Transverse colon (tissue), 4 donors: Measurements from ENCODE around the gene PRKCA. TPM values are rescaled to one million over a fixed set of nuclear protein-coding genes. Genes with fewer than 3 reads are reported as not detected.
A peak's percentile ranks its signal among the peaks of the same experiment; 100 is the strongest.
"Not testable (repeated sequence)": the region's sequence is repeated elsewhere in the genome, so short reads cannot be mapped to it uniquely, and the experiment has no call there.

Experiments used
- DNase-seq: peaks from one replicate; pipeline ENCODE4 v3.0.0-alpha.2; 2019
- H3K27ac ChIP-seq, 4 donors: fragments of 200-600 bp; sonication (generic); 2 replicates each; pipeline ENCODE4 v1.5.1; 2016 to 2018; ENCODE audit warnings: inconsistent platforms in 4 of 4
- H3K27me3 ChIP-seq: fragments of 200-600 bp; sonication (generic); 2 replicates; pipeline ENCODE4 v1.5.1; 2017; ENCODE audit warnings: inconsistent platforms
- H3K36me3 ChIP-seq, 4 donors: fragments of 200-600 bp; sonication (generic); 2 replicates each; pipeline ENCODE4 v1.5.1; 2017 to 2019; ENCODE audit warnings: inconsistent platforms in 4 of 4
- H3K4me1 ChIP-seq, 4 donors: fragments of 200-600 bp; sonication (generic); 2 replicates each; pipeline ENCODE4 v1.5.1; 2017 to 2020; ENCODE audit warnings: inconsistent platforms in 4 of 4
- H3K4me3 ChIP-seq, 4 donors: fragments of 200-600 bp; sonication (generic); 1 replicate in 1 of 4; 2 replicates in 3 of 4; pipeline versions ENCODE4 v1.5.1 to v1.6.1; 2017 to 2019; ENCODE audit warnings: inconsistent platforms in 4 of 4
- H3K9me3 ChIP-seq, 2 donors: fragments of 200-600 bp; sonication (generic); 2 replicates each; pipeline ENCODE4 v1.5.1; 2017 to 2019; ENCODE audit warnings: inconsistent platforms in 2 of 2
- EP300 ChIP-seq: sonication (generic); formaldehyde crosslinking; IDR thresholded peaks from one replicate; pipeline ENCODE4 v1.6.1; 2017; ENCODE audit warnings: antibody characterized with exemption, low read depth
- POLR2A ChIP-seq: fragments of 450-650 bp; IDR thresholded peaks from one replicate; pipeline ENCODE4 v1.6.1; 2016; ENCODE audit warnings: antibody characterized with exemption, mild to moderate bottlenecking, moderate library complexity
- POLR2AphosphoS5 ChIP-seq, 3 donors: sonication (generic); formaldehyde crosslinking; IDR thresholded peaks; one replicate each; pipeline ENCODE4 v1.6.1; 2016; ENCODE audit warnings: antibody characterized with exemption in 3 of 3
- WGBS, 2 donors: methylation state at CpG; one replicate each; pipeline ENCODE4 v1.1.5; 2018; ENCODE audit warnings: low coverage in 1 of 2; 5-methylcytosine and 5-hydroxymethylcytosine counted together
- in situ Hi-C, 4 donors: fragments of 200-750 bp; cut with MboI; loops; one replicate each; pipeline versions ENCODE4 v1.15.0 to v1.15.1; 2017; ENCODE audit warnings: low sequenced_read_pairs in 3 of 4, low pct_ligation_motif_present in 1 of 4, low pct_unique_long_range_greater_than_20kb in 1 of 4
- intact Hi-C: fragments of 100-400 bp; cut with DNase I; formaldehyde crosslinking; loops from one replicate; pipeline ENCODE4 v1.15.1; 2023; ENCODE audit warnings: low total_unique reads
- total RNA-seq, 4 donors: library from RNA; depleted of rRNA; stranded (reverse); fragments of >200 nt; gene quantifications; one replicate each; pipeline ENCODE4 v1.1.0, GENCODE V29; 2016
- TF ChIP-seq, protein P1 (sequence below), 5 experiments: fragments of 200-600 bp in 3 of 5; fragments of 450-650 bp in 2 of 5; sonication (generic) in 3 of 5; IDR thresholded peaks; 1 replicate in 2 of 5; 2 replicates in 3 of 5; pipeline ENCODE4 v1.5.1; 2016 to 2017; ENCODE audit warnings: antibody characterized with exemption in 5 of 5, inconsistent platforms in 3 of 5, mild to moderate bottlenecking in 2 of 5, moderate library complexity in 1 of 5

Gene PRKCA
- total RNA-seq = 10 to 100 TPM; 16.1 to 49.7 (median 31.7) TPM

DNA sequence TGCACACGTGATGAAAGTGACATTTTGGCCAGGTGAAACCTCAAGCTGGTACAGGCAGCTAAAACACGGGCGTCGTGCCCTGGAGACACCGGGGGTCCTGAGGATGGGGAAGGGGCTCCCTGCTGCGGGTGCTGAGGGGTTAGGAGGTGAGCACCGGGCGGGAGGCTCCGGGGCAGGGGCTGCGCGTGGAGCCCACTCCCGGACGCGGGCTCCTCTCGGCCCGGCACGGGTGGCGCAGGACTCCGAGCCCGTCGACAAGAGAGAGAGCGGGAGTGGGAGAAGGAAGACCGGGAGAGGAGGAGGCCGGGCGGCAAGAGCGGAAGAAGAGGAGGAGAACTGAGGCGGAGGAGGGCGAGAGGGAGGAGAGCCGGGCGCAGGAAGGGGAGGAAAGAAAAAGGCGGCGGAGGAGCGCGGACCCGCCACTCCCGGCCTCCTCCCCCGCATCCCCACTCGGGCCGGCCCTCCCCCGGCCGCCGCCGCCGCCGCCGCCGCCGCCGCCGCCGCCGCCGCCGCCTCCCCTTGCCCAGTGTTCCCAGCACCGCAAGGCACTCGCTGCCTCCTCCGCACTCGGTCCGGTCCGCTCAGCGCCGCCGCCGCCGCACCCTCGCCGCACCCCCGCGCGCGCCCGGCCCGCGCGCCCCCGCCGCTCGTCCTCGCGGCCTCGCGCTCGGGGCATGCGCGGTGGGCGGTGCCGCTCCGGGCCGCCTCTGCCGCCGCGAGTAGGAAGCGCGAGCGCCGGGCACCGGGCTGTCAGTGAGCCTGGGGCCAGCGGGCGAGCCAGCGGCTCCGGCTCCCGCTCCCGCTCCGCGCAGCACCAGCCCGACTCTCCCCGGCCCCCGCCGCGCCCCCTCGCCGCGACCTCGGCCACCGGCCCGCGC lies at the start of gene PRKCA:
Gene PRKCA (plus strand): TSS at position 750 of the 878 bp plus-strand sequence.
- Histone ChIP-seq H3K9me3 (no peaks in the 10 kb centered on the region), H3K27ac (peak within 1 kb of the TSS; percentile 87 to 94 (median 92)), H3K4me1 (peaks cover 0 to 33% (median 14%) of the 10 kb centered on the region in 4 donors), H3K4me3 (peak within 1 kb of the TSS; percentile 71 to 86 (median 80)), H3K27me3 (no peaks in the 10 kb centered on the region), H3K36me3 (no peaks in the 10 kb centered on the region)
- intact Hi-C loops = no loop called here
- in situ Hi-C loops = no loop called here
- peak; percentile 73 to 86 (median 81) for TF ChIP-seq POLR2AphosphoS5 (IDR thresholded peaks at IDR 0.05)
- no peak for TF ChIP-seq POLR2A
- TF ChIP-seq, protein P1, sequence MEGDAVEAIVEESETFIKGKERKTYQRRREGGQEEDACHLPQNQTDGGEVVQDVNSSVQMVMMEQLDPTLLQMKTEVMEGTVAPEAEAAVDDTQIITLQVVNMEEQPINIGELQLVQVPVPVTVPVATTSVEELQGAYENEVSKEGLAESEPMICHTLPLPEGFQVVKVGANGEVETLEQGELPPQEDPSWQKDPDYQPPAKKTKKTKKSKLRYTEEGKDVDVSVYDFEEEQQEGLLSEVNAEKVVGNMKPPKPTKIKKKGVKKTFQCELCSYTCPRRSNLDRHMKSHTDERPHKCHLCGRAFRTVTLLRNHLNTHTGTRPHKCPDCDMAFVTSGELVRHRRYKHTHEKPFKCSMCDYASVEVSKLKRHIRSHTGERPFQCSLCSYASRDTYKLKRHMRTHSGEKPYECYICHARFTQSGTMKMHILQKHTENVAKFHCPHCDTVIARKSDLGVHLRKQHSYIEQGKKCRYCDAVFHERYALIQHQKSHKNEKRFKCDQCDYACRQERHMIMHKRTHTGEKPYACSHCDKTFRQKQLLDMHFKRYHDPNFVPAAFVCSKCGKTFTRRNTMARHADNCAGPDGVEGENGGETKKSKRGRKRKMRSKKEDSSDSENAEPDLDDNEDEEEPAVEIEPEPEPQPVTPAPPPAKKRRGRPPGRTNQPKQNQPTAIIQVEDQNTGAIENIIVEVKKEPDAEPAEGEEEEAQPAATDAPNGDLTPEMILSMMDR (IDR thresholded peaks at IDR 0.05) = no peak
- TF ChIP-seq EP300 = no peak
- 0% methylated on average over 71 of the region's 117 CpGs; no CpG with 5 or more reads in 1 of the 2 donors for WGBS, 2 donors
- peak; percentile 84 for DNase-seq

DNA sequence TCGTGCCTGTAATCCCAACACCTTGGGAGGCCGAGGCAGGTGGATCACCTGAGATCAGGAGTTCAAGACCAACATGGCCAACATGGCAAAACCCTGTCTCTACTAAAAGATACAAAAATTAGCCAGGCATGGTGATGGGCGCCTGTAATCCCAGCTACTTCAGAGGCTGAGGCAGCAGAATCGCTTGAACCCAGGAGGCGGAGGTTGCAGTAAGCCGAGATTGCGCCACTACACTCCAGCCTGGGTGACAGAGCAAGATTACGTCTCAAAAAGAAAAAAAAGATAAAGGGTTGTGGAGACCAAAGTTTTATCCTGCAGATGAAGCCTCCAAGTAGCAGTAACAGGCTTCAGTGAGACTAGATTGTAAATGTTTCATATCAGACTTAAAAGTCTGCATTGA lies 49.0 kb upstream of the PRKCA start:
- in situ Hi-C loops (loop anchor here (10.0 to 25.0 kb wide), 6 partner anchors 171 to 421 kb away; no protein-coding TSS in a partner anchor), intact Hi-C loops (loop anchor here (5.0 kb wide), 1 partner anchor 319 kb away; no protein-coding TSS in a partner anchor)
- H3K4me1 ChIP-seq, H3K36me3 ChIP-seq, H3K27ac ChIP-seq, DNase-seq, H3K27me3 ChIP-seq, H3K4me3 ChIP-seq, H3K9me3 ChIP-seq: not testable (repeated sequence)
- WGBS, 2 donors = 86 to 92% methylated on average over 8 of the region's 8 CpGs

DNA sequence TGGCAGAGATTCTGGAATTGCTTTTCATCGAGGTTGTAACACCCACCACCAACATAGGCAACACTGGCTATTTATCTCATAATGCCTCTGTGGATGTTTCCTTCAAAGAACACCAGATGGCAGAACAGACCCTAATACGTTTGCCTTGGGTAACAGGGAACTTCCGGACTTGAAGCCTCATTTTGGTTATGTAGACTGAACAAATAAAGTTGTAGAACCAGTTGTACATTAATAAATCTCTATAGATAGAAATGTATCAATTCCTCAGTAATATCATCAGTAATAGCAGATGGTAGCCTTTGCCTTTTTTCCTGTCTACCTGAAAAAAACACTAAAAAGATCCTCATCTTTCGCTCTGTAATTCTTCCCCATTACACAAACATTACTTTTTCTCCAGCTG lies 47.3 kb upstream of the PRKCA start:
- WGBS, 2 donors = 20 to 33% methylated on average over 2 to 4 of the region's 4 CpGs

DNA sequence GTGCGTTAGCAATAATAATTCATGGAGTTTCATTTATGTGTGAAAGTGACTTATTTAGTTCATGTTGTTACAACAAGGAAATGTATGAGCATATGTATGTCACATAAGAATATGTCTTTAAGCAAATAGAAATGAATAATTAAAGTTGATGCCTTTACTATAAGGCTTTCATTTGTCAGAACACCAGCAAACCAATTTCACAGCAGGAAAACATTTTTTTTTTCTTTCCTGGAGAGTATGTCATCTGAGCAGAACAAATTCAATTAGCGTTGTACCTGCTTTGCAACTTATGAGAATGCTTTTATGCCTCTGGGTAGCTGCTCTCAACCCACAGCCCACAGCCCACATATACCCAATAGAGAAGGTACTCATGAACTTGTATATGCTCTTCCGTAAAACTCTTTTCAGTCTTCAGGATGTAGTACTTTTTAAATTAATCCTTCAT lies 46.9 kb upstream of the PRKCA start:
- 51 to 59% methylated on average over 3 of the region's 3 CpGs for WGBS, 2 donors
- no peak overlapping the region for H3K27ac ChIP-seq
- H3K4me3 ChIP-seq = no peak overlapping the region
- no peaks in the 10 kb centered on the region for H3K27me3 ChIP-seq
- no peaks in the 10 kb centered on the region for H3K36me3 ChIP-seq
- no peak for DNase-seq
- H3K9me3 ChIP-seq = no peaks in the 10 kb centered on the region
- H3K4me1 ChIP-seq = peaks cover 0 to 5% (median 1%) of the 10 kb centered on the region in 4 donors
- in situ Hi-C loops (loop anchor here (5.0 to 25.0 kb wide), 7 partner anchors 169 to 419 kb away; no protein-coding TSS in a partner anchor), intact Hi-C loops (loop anchor here (2.0 kb wide), 1 partner anchor 417 kb away; no protein-coding TSS in a partner anchor)
- TF ChIP-seq POLR2A (no peak), EP300 (no peak), POLR2AphosphoS5 (IDR thresholded peaks at IDR 0.05) (no peak)
- TF ChIP-seq, protein P1 (IDR thresholded peaks at IDR 0.05) = no peak

More for the DNA sequence above, 47.3 kb upstream of the PRKCA start:
- in situ Hi-C loops = loop anchor here (5.0 to 25.0 kb wide), 7 partner anchors 170 to 420 kb away; no protein-coding TSS in a partner anchor
- no peak overlapping the region for H3K4me3 ChIP-seq
- no peaks in the 10 kb centered on the region for H3K27me3 ChIP-seq
- H3K9me3 ChIP-seq = no peaks in the 10 kb centered on the region
- peaks cover 0 to 5% (median 1%) of the 10 kb centered on the region in 4 donors for H3K4me1 ChIP-seq
- no peak for DNase-seq
- H3K27ac ChIP-seq = no peak overlapping the region
- no peaks in the 10 kb centered on the region for H3K36me3 ChIP-seq
- intact Hi-C loops = loop anchor here (2.0 kb wide), 1 partner anchor 418 kb away; no protein-coding TSS in a partner anchor
- TF ChIP-seq, protein P1 (IDR thresholded peaks at IDR 0.05) = peak; percentile 64 to 84 (median 72)
- no peak for TF ChIP-seq POLR2A
